ENCODE data around the gene KIF25. TPM values are rescaled to one million over a fixed set of nuclear protein-coding genes. Genes with fewer than 3 reads are reported as not detected.
"Not testable (repeated sequence)": the region's sequence is repeated elsewhere in the genome, so short reads cannot be mapped to it uniquely, and the experiment has no call there.

Gene KIF25
- total RNA-seq, 1 experiment from 2014 or later = not detected

DNA sequence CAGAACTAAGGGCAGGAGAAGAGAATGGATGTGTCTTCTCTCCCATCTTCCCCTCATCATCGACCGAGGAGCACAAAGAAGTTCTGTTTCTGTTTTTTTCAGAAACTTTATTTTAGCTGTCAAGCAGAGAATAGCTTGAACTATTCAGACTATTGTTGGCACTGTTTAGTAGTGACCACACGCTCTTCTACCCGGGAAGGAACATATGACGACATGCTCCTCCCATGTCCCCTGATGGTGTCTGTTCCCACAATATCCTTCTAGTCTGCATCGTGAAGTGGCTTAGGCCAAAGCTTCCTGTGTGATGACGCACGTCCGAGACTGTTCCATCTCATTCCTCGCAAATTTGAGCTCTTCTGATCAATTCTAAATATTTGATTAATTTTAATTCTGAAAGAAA is 27.2 kb upstream of the KIF25 start:
- in situ Hi-C loops (cut with HindIII; ENCODE audit: low pct_unique_long_range_greater_than_20kb, low sequenced_read_pairs) = no loop called here
- peak; percentile 2 for DNase-seq (ENCODE audit: low read depth, low spot score)

DNA sequence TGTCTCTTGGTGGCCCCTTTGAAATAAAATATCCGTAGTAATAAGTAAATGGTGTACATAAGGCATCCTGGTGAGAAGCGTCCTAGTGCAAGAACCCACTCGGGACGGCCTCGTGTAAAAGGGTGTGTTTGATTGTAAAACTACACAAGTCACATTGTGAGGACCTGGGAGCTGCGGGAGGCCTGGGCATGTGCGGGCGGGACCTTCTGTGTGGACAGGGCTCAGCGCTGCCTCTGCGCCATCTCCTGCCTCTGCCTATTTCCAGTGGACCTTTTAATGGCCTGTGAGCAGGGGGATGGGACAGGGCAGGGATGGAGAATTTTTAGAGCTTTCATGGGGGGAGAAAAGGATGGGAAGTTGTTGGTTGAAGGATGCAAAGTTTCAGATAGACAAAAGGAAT is 25.3 kb upstream of the KIF25 start:
- in situ Hi-C loops (cut with HindIII; ENCODE audit: low pct_unique_long_range_greater_than_20kb, low sequenced_read_pairs) = no loop called here
- DNase-seq (ENCODE audit: low read depth, low spot score) = no peak

DNA sequence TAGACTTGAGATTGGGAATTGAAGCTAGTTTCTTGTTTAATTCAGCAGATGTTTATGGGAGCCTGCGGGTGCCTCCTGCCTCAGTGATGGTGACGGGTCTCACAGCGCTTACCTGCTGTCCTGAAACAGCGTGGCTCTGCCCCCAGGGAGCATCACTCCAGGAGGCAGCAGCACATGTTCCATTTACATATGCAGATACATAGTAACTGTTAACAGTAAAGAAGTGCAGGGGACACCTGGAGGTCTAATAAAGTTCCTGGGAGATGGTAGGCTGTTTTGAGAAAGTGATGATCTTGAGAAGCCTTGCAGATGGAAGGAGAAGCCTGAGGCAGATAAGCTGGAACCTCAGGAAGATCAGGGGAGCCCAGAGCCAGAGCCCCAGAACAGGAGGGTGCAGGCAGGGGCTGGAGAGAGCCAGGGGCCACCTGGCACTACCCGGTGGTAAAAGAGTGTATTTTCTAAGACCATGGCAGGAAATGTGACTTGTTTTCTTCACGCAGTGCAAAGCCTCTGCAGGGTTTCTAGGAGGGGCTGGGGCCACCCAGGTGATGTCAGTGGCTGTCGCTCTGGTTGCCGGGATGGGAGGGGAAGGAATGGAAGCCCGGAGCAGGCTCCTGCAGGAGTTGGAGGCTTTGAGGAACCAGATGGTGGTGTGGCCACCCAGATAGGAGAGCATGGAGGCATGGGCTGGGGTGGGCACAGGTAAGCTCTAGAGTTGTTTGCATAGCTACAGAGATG is 24.2 kb upstream of the KIF25 start:
- in situ Hi-C loops (cut with HindIII; ENCODE audit: low pct_unique_long_range_greater_than_20kb, low sequenced_read_pairs) = no loop called here
- DNase-seq (ENCODE audit: low read depth, low spot score) = no peak

DNA sequence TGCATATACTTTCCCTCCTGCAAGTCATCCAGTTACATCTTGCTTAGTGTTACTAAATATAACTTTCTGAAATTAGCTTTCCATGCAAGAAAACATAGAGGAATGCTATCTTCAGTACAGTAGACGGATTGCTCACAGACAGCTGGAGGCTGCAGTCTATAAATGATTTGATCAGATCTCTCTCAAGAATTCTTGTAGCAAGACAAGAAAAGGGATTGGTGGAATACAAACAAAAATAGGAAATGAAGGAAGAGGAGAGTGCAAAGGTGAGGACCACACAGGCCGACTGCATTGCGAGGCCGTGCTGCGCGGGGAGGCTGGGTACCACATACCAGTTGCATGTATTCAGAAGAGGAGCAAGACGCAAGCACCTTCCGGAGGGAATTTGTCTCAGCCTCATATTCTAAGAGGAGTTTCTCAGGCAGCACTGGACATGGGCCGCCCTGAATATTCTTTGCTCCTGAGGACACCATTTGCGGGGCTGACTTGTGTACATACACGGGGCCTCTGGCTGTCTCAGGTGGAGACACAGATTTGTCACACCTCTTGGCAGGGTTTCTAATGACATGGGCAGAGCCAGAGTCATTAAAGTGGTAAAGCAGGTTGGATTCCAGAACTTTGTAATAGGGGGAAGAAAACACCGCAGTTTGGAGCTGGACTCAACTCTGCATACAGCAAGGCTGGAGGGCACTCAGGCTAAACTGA is 22.7 kb upstream of the KIF25 start:
- DNase-seq (ENCODE audit: low read depth, low spot score) = no peak
- in situ Hi-C loops (cut with HindIII; ENCODE audit: low pct_unique_long_range_greater_than_20kb, low sequenced_read_pairs) = no loop called here

DNA sequence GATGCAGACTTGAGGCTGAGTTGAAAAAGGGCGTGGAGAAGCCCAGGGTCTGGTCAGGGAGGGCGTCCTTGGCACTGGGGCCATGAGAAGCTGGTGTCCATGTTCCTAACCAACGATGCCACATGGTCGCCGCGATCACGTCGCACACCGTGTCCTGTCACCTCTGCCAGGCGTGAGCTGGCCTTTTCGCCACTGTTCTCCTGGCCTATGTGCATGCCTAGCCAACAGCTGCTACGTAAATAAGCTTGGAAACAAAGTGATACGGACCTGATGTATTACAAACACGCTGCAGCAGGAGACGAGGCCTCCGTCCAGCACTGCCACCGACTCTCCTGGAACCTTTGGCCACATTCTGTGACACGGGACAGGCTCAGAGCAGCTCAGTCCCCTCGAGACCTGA is 22.0 kb upstream of the KIF25 start:
- in situ Hi-C loops (cut with HindIII; ENCODE audit: low pct_unique_long_range_greater_than_20kb, low sequenced_read_pairs) = no loop called here
- no peak for DNase-seq (ENCODE audit: low read depth, low spot score)

DNA sequence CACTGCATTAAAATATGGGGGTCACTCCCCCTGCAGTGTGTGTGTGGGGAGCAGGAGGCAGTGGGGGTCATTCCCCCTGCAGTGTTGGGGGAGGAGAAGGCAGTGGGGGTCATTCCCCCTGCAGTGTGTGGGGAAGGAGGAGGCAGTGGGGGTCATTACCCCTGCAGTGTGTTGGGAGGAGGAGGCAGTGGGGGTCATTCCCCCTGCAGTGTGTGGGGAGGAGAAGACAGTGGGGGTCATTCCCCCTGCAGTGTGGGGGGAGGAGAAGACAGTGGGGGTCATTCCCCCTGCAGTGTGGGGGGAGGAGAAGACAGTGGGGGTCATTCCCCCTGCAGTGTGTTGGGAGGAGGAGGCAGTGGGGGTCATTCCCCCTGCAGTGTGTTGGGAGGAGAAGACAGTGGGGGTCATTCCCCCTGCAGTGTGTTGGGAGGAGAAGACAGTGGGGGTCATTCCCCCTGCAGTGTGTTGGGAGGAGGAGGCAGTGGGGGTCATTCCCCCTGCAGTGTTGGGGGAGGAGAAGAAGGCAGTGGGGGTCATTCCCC is 21.3 kb upstream of the KIF25 start:
- DNase-seq (ENCODE audit: low read depth, low spot score); in situ Hi-C loops (cut with HindIII; ENCODE audit: low pct_unique_long_range_greater_than_20kb, low sequenced_read_pairs): not testable (repeated sequence)

DNA sequence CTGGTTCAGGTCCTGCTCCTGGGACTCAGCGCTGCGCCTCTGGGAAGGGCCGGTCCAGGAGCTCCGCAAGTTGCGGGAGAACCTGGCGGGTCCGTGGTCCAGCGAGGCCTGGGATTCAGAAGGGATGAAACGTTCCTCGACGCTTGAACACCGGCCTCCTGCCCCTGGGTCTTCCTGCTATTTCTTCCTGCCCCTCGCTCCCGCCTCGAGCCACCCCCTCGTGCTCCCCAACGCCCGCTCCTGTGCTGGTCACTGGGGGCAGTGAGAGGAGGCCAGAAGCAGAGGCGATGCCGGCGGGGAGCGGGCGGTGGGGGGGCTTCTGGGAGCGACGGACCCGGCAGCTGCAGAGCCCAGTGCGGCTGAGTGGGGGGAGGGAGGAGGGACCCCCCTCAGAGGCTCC is 20.8 kb upstream of the KIF25 start:
- in situ Hi-C loops (cut with HindIII; ENCODE audit: low pct_unique_long_range_greater_than_20kb, low sequenced_read_pairs) = no loop called here
- DNase-seq (ENCODE audit: low read depth, low spot score) = no peak

DNA sequence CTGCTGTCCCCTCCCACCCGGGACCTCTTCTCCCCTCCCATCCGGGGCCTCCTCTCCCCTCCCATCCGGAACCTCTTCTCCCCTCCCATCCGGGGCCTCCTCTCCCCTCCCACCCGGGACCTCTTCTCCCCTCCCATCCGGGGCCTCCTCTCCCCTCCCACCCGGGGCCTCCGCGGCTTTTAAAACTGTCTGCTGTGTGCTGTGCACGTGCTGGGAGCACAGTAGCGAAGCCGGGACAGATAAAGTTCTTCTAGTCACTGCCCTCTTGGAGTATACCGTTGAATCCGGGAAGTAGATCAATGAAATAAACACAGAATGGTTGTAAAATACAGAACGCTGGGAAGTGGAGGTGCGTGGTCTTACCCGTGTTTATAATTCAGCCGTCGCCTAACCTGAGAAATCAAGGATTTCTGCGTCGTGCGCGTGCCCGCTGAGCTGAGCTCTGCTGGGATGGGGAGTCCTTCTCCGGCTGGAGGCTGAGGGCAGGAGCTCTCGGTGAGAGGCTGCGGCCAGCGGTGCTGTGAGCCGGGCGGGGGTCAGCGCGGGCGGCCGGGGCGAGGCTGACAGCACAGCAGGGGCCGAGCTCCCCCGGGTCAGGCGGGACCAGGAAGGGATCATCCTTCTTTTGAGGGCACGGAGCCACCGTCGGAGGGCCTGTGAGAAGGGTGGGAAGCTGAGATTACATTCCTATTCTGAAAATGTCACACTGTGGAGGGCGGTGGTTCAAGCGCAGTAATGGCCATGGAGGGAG is 19.6 kb upstream of the KIF25 start:
- DNase-seq (ENCODE audit: low read depth, low spot score) = no peak
- in situ Hi-C loops (cut with HindIII; ENCODE audit: low pct_unique_long_range_greater_than_20kb, low sequenced_read_pairs) = no loop called here

DNA sequence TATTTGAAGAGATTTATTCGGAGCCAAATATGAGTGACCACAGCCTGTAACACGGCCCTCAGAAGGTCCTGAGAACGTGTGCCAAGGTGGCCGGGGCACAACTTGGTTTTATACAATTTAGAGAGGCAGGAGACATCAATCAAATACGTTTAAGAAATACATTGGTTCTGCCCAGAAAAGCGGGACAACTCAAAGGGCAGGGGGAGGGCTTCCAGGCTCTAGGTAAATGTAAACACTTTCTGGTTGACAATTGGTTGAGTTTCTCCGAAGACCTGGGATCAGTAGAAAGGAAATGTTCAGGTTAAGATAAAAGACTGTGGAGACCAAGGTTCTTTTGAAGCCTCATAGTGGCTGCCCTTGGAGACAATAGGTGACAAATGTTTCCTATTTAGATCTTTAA is 18.9 kb upstream of the KIF25 start:
- no peak for DNase-seq (ENCODE audit: low read depth, low spot score)
- in situ Hi-C loops (cut with HindIII; ENCODE audit: low pct_unique_long_range_greater_than_20kb, low sequenced_read_pairs) = no loop called here

DNA sequence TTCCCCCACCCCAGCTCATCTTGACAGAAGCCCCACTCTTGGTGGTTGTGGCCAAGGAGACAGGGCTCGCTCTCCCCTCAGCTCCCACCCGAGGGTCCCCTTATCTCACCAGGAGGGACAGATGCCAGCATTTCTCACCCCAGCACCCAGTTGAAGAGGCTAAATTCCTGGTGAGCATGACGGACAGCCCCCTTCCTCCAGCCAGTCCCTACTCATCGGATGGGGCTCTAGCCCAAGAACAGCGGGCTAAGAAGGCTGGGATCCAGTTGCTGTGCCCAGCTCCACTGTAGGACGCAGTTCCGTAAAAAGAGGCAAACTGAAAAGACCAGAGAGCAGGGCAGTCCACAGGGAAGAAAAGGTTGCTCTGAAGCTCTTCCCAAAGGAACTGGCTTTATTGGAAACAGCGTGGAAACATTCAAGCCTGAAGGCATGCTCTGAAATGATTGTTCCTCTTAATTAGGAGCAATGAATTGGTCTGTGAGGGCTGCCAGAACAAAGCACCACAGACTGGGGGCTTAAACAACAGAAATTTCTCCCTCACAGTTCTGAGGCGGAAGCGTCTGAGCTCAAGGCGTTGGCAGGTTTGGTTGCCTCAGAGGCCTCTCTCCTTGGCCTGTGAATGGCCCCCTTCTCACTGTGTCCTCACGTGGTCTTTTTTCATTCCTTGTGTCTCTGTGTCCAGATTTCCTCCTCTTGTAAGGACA is 17.9 kb upstream of the KIF25 start:
- in situ Hi-C loops (cut with HindIII; ENCODE audit: low pct_unique_long_range_greater_than_20kb, low sequenced_read_pairs) = no loop called here
- DNase-seq (ENCODE audit: low read depth, low spot score) = no peak

DNA sequence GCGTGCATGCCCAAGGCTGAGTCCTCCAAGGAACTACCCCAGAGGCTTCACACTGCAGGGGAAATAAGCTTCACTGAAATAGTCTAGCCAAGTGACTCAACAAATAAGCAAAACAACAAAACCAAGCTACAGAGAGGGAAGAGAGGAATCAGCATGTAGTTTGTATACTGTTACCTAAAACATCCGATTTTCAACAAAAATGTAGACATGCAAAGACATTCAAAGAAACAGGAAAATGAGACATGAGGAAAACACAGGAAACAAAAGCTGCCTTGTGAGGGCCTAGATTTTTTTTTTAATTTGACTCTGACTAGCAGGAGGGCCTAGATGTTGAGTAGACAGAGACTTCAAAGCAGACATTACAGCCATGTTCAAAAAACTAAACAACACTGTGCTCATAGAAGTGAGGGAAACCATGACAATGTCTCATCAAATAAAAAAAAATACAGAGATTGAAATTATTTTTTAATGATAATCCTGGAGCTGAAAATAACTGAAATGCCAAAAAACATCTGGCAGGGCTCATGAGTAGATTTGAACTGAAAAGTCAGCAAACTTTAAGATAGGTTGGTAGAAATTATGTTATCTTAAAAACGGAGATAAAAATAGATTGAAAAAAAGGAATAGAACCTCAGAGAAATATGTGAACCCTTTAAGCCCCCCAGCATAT is 16.4 kb upstream of the KIF25 start:
- in situ Hi-C loops (cut with HindIII; ENCODE audit: low pct_unique_long_range_greater_than_20kb, low sequenced_read_pairs) = no loop called here
- peak; percentile 17 for DNase-seq (ENCODE audit: low read depth, low spot score)

DNA sequence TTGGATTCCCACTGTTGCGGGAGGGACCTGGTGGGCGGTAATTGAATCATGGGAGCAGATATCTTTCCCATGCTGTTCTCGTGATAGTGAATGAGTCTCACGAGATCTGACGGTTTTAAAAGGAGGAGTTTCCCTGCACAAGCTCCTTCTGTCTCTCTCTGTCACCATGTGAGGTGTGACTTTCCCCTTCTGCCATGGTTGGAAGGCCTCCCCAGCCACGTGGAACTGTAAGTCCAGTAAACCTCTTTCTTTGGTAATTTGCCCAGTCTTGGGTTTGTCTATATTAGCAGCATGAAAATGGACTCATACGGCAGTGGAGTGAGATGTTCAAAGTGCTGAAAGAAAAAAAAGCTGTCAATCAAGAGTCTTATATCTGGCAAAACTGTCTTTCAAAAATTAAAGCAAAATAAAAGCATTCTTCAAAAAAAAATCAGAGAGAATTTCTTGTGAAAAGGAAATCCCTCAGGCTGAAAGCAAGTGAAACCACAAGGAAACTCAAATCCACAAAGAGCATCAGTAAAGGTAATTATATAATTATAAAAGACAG is 15.5 kb upstream of the KIF25 start:
- peak; percentile 27 for DNase-seq (ENCODE audit: low read depth, low spot score)
- in situ Hi-C loops (cut with HindIII; ENCODE audit: low pct_unique_long_range_greater_than_20kb, low sequenced_read_pairs) = no loop called here

DNA sequence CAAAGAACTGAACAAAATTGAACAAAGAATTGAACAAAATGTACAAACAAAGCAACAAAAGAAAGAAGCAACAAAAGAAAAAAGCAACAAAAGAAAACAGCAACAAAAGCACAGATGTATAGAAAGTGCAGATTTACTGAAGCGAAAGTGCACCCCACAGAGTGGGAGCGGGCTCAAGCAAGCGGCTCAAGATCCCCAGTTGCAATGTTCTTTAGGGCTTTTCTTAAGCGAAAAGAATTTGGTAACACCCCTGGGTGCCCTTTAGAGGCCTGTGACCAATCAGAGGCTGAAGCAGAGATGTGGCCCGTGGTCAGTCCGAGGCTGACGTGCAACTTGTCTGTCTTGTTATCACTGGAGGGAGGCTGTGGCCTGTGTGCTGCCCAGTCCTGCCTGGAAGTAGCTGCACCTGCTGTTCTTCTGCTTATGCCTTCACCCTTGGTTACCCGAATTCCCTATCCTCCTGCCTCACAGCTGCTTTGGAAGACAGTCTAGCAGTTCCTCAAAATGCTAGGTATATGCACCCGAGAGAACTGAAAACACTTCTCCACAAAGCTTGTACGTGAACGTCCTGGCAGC is 13.2 kb upstream of the KIF25 start:
- DNase-seq (ENCODE audit: low read depth, low spot score) = no peak
- in situ Hi-C loops (cut with HindIII; ENCODE audit: low pct_unique_long_range_greater_than_20kb, low sequenced_read_pairs) = no loop called here

DNA sequence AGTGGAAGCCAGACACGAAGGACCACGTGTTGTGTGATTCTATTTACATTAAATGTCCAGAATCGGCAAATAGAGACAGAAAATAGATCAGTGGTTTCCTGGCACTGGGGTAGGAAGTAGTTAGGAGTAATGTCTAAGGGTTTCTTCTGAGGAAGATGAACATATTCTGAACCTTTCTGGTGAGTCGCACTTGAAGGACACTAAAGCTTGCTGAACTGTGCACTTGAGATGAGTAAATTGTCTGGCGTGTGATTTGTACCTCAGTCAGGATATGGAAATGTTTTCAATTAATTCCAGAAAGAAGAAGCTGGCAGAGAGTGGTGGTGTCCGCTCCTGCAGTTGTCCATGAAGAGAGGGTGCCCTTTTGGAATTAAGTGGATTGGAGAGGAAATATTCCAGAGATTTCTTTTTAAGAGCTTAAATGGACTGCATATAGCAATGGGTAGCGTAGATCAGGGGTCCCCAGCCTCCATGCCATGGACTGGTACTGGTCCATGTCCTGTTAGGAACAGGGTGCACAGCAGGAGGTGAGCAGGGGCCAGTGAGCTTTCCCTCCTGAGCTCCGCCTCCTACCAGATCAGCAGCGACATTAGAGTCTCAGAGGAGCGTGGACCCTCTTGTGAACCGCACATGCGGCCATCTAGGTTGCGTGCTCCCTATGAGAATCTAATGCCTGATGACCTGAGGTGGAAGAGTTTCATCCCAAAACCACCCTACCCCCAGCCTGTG is 12.4 kb upstream of the KIF25 start:
- DNase-seq (ENCODE audit: low read depth, low spot score) = no peak
- in situ Hi-C loops (cut with HindIII; ENCODE audit: low pct_unique_long_range_greater_than_20kb, low sequenced_read_pairs) = no loop called here

DNA sequence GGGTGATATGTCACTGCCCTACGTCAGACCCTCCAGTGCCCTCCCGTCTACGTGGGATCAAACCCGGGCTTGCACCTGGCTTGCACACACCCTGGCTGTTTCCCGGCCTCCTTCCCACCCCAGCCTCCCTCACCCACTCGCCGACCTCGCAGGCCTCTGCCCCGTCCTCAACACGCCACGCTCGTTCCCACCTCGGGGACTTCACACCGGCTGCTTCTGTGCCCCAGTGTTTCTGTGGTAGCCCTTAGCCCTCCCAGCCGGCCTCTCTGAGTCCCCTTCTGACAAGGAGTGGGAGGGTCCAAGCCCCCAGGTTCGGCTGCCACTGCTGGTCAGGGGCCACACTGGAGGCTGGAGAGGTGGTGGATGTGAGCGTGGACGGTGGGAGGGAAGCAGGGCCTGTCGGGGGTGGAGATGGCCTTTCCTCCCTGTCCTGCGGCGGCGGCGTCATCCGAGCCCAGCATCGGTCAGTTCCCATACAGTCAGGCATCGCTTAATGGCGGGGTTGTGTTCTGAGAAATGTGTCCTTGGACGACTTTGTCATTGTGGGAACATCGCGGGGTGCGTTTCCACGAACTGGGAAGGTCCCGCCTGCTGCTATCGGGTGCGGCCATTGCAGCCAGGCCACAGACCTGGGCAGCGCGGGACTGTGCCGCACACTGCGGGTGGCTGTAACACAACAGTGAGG is 11.4 kb upstream of the KIF25 start:
- no peak for DNase-seq (ENCODE audit: low read depth, low spot score)
- in situ Hi-C loops (cut with HindIII; ENCODE audit: low pct_unique_long_range_greater_than_20kb, low sequenced_read_pairs) = no loop called here

Measured in SK-MEL-5 (cell line).